HG02610 (cell line): ENCODE results near the gene LYST.

ENCODE experiments used
- ATAC-seq: cut with Tn5 transposase; IDR thresholded peaks from one replicate; pipeline ENCODE4 v1.9.1; 2021; ENCODE audit warnings: mild to moderate bottlenecking, moderate library complexity; ENCODE audit not compliant: unreplicated experiment

Gene LYST

DNA sequence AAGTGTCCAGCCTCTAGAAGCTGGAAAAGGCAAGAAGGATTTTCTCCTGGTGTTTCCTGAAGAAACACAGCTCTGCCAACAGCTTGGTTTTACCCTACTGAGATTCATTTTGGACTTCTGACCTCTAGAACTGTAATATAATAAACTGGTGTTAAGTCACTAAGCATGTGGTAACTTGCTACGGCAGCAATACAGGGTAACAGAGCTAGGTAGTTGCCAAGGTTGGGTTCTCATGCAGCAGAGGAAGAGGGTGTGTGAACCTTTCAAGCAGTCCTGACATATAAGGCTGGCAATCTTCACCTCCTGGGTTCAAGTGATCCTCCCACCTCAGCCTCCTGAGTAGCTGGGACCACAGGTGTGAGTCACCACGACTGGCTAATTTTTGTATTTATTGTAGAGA lies 253.1 kb downstream of the LYST start:
- ATAC-seq, result no peak

DNA sequence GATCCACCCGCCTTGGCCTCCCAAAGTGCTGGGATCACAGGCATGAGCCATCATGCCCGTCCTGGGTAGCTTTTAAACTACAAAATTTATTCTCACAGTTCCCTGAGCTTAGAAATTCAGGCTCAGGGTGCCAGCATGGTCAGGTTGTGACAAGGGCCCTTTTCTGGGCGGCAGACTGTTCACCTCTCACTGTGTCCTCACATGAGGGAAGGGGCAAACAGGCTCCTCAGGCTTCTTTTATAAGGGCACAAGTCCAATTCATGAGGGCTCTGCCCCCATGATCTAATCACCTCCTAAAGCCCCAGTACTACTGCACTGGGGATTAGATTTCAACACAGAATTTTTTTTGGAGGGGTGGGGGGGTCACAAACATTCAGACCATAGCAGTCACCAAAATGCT lies 253.9 kb downstream of the LYST start:
- no peak for ATAC-seq
